AG09319 (cell line): ENCODE data around the gene NDFIP2.
"Not testable (repeated sequence)": the region's sequence is repeated elsewhere in the genome, so short reads cannot be mapped to it uniquely, and the experiment has no call there.

ENCODE experiments used
- DNase-seq: peaks from one replicate; pipeline ENCODE4 v3.0.0-alpha.2; 2010; ENCODE audit warnings: low read depth; ENCODE audit errors: extremely low read depth
- CTCF ChIP-seq: IDR thresholded peaks from 2 replicates; pipeline ENCODE4 v1.5.1; 2011; ENCODE audit warnings: low read depth, mild to moderate bottlenecking, inconsistent platforms, low read length, moderate library complexity

Gene NDFIP2

DNA sequence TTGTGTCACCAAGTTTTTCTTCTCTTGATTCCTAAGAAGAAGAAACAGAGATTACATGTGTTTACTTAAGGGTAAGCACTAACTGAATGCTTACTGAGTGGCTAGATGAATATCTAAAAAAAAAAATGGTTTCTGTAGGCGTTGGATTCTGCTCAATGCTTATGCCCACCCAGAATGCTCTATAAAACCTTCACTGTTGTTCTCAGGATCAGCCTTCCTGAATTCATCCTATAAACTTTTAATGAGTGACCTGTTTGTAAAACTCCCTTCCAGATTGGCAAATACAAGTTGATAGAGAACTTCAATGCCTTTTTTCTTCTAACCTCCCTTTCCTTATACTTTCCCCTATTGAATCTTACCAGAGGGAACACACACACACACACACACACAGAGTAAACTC lies 90.2 kb downstream of the NDFIP2 start:
- TF ChIP-seq CTCF: no peak
- no peak for DNase-seq

GRCh38 chr13:79573892-79574291 lies 92.9 kb downstream of the NDFIP2 start:
- DNase-seq: not testable (repeated sequence)

GRCh38 chr13:79581870-79582315 lies 100.9 kb downstream of the NDFIP2 start:
- DNase-seq: no peak
- no peak for TF ChIP-seq CTCF

DNA sequence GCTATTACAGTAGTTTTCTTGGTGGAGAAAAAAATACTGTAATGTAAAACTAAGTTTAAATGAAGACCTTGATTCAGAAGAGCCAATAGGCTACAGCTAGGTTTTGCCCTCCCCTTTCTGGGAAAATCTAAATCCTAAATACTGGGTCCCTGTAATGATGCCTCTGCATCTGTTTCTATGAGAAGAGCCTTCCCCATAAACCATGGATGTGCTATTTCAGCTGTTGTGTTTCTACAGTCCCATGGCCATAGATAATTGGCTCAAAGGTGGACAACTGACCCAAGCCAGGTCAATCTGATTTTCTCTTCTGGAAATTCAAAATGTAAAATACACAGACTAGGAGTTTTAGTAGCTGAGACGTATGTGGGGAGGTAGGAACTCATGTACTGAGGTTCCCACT lies 101.9 kb downstream of the NDFIP2 start:
- no peak for DNase-seq
- no peak for TF ChIP-seq CTCF

DNA sequence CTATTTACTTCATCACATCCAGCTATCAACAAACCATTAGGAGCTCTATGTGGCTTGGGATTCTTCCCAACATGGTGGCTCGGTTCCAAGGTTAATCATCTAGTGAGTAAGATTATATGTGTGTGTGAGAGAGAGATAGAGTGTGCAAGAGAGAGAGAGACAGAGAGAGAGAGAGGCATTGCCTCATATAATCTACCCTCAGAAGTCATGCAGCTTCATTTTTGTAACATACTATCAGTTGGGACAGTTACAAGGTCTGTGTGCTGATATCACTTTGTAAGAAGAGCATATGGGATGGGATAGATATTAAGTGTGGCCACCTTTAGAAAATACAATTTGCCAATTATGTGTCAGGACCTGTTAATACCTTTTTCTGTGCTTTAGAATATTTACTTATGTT lies 104.1 kb downstream of the NDFIP2 start:
- TF ChIP-seq CTCF: no peak
- DNase-seq: no peak

DNA sequence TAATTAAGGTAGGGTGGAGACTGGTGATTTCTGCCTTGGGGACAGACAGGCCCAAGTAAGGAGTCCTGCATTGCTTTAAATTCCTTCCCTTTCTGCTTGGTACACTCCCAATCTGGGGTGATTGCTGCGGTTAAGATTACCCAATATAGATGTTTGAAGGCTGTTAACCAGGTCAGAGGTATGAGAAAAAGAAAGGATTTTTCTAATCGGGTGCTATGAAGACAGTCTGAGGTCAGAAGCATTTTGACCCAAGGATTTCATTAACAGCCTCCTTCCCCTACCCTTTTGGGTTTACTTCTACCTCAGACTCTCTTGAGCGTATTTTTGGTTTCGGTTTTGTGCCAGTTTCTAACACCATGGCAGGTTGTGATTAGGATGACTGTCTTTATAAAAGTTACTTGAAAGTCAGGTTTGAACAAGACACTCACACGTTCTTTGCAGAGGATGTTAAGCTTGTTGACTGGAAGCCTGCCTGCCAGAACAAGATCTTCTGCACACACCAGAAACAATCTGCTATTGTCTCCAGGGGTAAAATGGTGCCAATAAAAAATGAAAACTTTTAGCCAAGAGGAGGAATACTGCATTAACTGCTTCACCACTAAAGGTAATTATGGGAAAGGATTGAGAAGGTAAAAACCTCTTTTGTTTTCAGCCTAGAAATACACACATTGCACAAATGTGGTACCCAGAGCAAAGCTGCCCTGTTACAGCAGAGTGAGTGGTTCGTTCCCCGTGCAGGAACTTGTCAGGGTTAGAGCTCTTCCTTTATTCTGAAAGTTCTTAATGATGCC lies 108.8 kb downstream of the NDFIP2 start:
- no peak for TF ChIP-seq CTCF
- no peak for DNase-seq

- no peak for DNase-seq
- no peak for TF ChIP-seq CTCF
These were observed 109.4 kb downstream of the NDFIP2 start for GRCh38 chr13:79590394-79590676.

- no peak for TF ChIP-seq CTCF
- DNase-seq: no peak
These were observed 110.5 kb downstream of the NDFIP2 start for GRCh38 chr13:79591493-79591892.
